ENCODE results near the gene FAS. TPM values are rescaled to one million over a fixed set of nuclear protein-coding genes. Genes with fewer than 3 reads are reported as not detected.
A peak's percentile ranks its signal among the peaks of the same experiment; 100 is the strongest.

Gene FAS
- total RNA-seq (2014; rRNA removed; shearing (Covaris generic)): 0.14 TPM in 1 of 2 replicates, not detected in the other

GRCh38 chr10:88990384-88991160 lies at the start of gene FAS:
Gene FAS (plus strand): TSS chr10:88990798. CDS start chr10:88990877, 79 bp downstream.
- no peaks in the 10 kb centered on the region for H3K36me3 ChIP-seq (replicated peaks; ENCODE audit: control insufficient read depth, insufficient read depth, low read length)
- peaks cover 33% of the 10 kb centered on the region for H3K27me3 ChIP-seq (ENCODE audit: control insufficient read depth, insufficient read depth, low read length)
- DNase-seq: peak; percentile 71
- H3K4me3 ChIP-seq (ENCODE audit: insufficient read depth, low read depth, low read length): peak within 1 kb of the TSS; percentile 64

GRCh38 chr10:88941026-88941425 lies 49.6 kb upstream of the FAS start:
- Histone ChIP-seq H3K27me3 (ENCODE audit: control insufficient read depth, insufficient read depth, low read length) (no peaks in the 10 kb centered on the region), H3K4me3 (ENCODE audit: insufficient read depth, low read depth, low read length) (no peak overlapping the region), H3K36me3 (replicated peaks; ENCODE audit: control insufficient read depth, insufficient read depth, low read length) (no peaks in the 10 kb centered on the region)
- no peak for DNase-seq

DNA sequence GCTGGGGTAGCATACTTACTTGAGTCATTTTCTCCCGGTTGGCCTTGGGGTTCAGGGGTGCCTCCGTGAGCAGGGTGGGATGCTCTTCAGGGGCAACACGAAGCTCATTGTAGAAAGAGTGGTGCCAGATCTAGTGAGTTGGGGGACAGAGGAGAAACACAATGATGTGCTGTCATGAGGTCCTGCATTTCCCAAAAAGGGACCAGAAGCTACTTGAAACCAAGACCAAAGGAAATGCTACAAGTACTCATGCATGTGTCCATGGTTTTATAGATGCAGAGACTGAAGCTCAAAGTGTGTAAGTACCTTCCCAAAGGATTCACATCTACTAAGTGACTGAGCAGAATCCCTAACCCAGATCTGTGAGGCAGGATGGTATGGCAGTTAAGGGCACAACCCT lies 46.8 kb upstream of the FAS start:
- Histone ChIP-seq H3K27me3 (ENCODE audit: control insufficient read depth, insufficient read depth, low read length) (no peaks in the 10 kb centered on the region), H3K4me3 (ENCODE audit: insufficient read depth, low read depth, low read length) (no peak overlapping the region), H3K36me3 (replicated peaks; ENCODE audit: control insufficient read depth, insufficient read depth, low read length) (no peaks in the 10 kb centered on the region)
- DNase-seq: no peak

- no peaks in the 10 kb centered on the region for H3K27me3 ChIP-seq (ENCODE audit: control insufficient read depth, insufficient read depth, low read length)
- H3K36me3 ChIP-seq (replicated peaks; ENCODE audit: control insufficient read depth, insufficient read depth, low read length): no peaks in the 10 kb centered on the region
- no peak overlapping the region for H3K4me3 ChIP-seq (ENCODE audit: insufficient read depth, low read depth, low read length)
- no peak for DNase-seq
Observed at GRCh38 chr10:88944813-88945212, 45.8 kb upstream of the FAS start.

GRCh38 chr10:88946200-88946599 lies 44.4 kb upstream of the FAS start:
- Histone ChIP-seq H3K4me3 (ENCODE audit: insufficient read depth, low read depth, low read length) (no peak overlapping the region), H3K36me3 (replicated peaks; ENCODE audit: control insufficient read depth, insufficient read depth, low read length) (no peaks in the 10 kb centered on the region), H3K27me3 (ENCODE audit: control insufficient read depth, insufficient read depth, low read length) (no peaks in the 10 kb centered on the region)
- no peak for DNase-seq

DNA sequence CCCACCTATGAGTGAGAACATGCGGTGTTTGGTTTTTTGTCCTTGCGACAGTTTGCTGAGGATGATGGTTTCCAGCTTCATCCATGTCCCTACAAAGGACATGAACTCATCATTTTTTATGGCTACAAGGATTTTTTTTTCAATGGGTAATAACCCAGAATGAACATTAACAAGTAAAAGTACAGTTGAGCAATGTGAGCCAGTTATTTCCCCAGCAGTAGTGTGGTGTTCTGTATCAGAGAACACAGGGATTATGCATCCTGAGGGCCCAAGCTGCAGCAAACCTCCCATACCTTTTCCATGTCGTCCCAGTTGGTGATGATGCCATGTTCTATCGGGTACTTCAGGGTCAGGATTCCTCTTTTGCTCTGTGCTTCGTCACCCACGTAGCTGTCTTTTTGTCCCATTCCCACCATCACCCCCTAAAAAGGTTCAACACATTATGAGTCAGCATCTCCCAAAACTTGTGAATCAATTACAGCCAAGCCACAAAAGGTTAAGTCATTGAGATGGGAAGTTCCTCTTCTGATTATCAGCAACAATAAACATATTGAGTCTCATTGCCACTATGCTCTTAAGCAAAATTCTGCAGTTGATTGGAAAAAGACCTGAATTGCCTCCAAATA lies 43.5 kb upstream of the FAS start:
- H3K36me3 ChIP-seq (replicated peaks; ENCODE audit: control insufficient read depth, insufficient read depth, low read length): no peaks in the 10 kb centered on the region
- no peak overlapping the region for H3K4me3 ChIP-seq (ENCODE audit: insufficient read depth, low read depth, low read length)
- H3K27me3 ChIP-seq (ENCODE audit: control insufficient read depth, insufficient read depth, low read length): no peaks in the 10 kb centered on the region
- no peak for DNase-seq

GRCh38 chr10:88949051-88949450 lies 41.5 kb upstream of the FAS start:
- Histone ChIP-seq H3K4me3 (ENCODE audit: insufficient read depth, low read depth, low read length) (no peak overlapping the region), H3K27me3 (ENCODE audit: control insufficient read depth, insufficient read depth, low read length) (no peaks in the 10 kb centered on the region), H3K36me3 (replicated peaks; ENCODE audit: control insufficient read depth, insufficient read depth, low read length) (no peaks in the 10 kb centered on the region)
- DNase-seq: no peak

DNA sequence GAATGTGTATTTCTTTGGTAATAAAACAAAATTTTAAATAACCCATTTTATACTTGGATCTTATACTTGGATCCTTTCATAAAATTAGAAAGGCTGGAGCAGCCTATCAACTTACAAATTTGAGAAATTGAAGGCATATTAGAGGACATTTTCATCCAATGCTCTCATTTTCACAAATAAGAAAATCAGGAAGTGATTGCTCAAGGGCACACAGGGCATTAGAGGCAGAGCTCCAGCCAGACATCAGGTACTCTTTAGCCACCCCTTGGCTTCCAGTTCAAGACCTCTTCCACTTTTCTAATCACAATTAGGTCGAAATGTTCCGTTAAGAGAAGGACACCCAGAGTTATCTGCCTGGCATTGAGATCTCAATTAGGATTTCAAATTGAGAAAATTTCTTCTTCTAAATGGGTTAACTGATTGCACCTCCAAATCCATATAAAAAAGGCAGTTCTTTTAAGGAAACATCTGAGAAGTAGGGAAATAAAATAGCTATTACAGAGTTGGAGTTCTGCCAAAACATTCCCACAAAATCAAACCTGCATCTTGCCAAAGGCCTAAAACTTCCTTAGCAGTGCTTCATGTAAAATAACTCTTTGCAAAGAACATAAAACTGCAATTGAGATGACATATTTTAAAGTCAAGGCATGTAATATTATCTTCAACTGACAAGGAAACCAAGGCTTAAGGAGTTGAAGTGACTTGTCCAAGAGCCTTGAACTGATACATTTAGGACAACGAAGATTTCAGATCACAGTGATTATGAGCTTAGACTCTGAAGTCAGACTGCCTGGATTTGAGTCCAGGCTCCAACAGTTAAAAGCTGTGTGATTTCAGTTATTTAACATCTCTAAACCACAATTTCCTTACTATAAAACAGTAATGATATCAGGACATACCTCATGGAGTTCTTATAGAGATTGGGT lies 40.4 kb upstream of the FAS start:
- Histone ChIP-seq H3K36me3 (replicated peaks; ENCODE audit: control insufficient read depth, insufficient read depth, low read length) (no peaks in the 10 kb centered on the region), H3K4me3 (ENCODE audit: insufficient read depth, low read depth, low read length) (no peak overlapping the region), H3K27me3 (ENCODE audit: control insufficient read depth, insufficient read depth, low read length) (no peaks in the 10 kb centered on the region)
- no peak for DNase-seq

GRCh38 chr10:88952647-88953111 lies 37.9 kb upstream of the FAS start, which contains the start of gene ACTA2:
Gene ACTA2 (minus strand): TSS chr10:88952773. CDS start chr10:88948930, 3,843 bp downstream.
- Histone ChIP-seq H3K4me3 (ENCODE audit: insufficient read depth, low read depth, low read length) (no peak within 1 kb of the TSS), H3K27me3 (ENCODE audit: control insufficient read depth, insufficient read depth, low read length) (no peaks in the 10 kb centered on the region), H3K36me3 (replicated peaks; ENCODE audit: control insufficient read depth, insufficient read depth, low read length) (no peaks in the 10 kb centered on the region)
- no peak for DNase-seq

DNA sequence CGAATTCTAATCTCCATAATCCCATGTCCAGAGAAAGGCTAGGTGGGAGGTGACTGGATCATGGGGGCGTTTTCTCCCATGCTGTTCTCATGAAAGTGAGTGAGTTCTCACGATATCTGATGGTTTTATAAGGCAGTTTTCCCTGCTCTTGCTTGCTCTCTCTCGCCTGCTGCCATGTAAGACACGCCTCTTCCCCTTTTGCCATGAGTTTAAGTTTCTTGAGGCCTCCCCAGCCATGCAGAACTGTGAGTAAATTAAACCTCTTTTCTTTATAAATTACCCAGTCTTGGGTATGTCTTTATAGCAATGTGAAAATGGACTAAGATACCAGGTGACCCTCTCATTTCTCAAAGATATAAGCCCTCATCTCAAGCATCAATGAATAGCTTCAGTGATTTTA lies 36.9 kb upstream of the FAS start:
- H3K27me3 ChIP-seq (ENCODE audit: control insufficient read depth, insufficient read depth, low read length): no peaks in the 10 kb centered on the region
- DNase-seq: no peak
- H3K36me3 ChIP-seq (replicated peaks; ENCODE audit: control insufficient read depth, insufficient read depth, low read length): no peaks in the 10 kb centered on the region

GRCh38 chr10:88954458-88955083 lies 36.0 kb upstream of the FAS start:
- H3K36me3 ChIP-seq (replicated peaks; ENCODE audit: control insufficient read depth, insufficient read depth, low read length): no peaks in the 10 kb centered on the region
- no peak overlapping the region for H3K4me3 ChIP-seq (ENCODE audit: insufficient read depth, low read depth, low read length)
- no peaks in the 10 kb centered on the region for H3K27me3 ChIP-seq (ENCODE audit: control insufficient read depth, insufficient read depth, low read length)
- no peak for DNase-seq

More for the DNA sequence above, 36.9 kb upstream of the FAS start:
- no peak overlapping the region for H3K4me3 ChIP-seq (ENCODE audit: insufficient read depth, low read depth, low read length)

DNA sequence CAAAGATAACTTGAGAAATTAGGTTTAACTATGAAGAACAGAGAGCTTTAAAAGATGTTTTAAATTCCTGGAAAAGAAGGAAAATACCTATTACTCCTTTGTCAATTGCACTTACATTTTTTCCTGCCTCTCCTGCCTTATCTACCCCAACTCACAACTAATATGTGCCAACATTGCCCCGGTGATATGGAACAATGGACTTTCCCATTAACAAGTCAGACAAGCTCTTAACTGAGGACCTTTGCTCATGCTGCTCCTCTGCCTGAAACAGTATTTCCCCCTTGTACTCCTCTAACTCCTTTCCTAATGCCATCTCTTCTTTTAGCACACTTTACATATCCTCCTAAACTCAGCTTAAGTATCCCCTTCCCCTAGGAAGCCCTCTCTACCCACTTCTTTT lies 33.2 kb upstream of the FAS start:
- Histone ChIP-seq H3K36me3 (replicated peaks; ENCODE audit: control insufficient read depth, insufficient read depth, low read length) (no peaks in the 10 kb centered on the region), H3K4me3 (ENCODE audit: insufficient read depth, low read depth, low read length) (no peak overlapping the region), H3K27me3 (ENCODE audit: control insufficient read depth, insufficient read depth, low read length) (no peaks in the 10 kb centered on the region)
- no peak for DNase-seq

GRCh38 chr10:88958721-88959120 lies 31.9 kb upstream of the FAS start:
- Histone ChIP-seq H3K36me3 (replicated peaks; ENCODE audit: control insufficient read depth, insufficient read depth, low read length) (no peaks in the 10 kb centered on the region), H3K4me3 (ENCODE audit: insufficient read depth, low read depth, low read length) (no peak overlapping the region), H3K27me3 (ENCODE audit: control insufficient read depth, insufficient read depth, low read length) (no peaks in the 10 kb centered on the region)
- DNase-seq: no peak

DNA sequence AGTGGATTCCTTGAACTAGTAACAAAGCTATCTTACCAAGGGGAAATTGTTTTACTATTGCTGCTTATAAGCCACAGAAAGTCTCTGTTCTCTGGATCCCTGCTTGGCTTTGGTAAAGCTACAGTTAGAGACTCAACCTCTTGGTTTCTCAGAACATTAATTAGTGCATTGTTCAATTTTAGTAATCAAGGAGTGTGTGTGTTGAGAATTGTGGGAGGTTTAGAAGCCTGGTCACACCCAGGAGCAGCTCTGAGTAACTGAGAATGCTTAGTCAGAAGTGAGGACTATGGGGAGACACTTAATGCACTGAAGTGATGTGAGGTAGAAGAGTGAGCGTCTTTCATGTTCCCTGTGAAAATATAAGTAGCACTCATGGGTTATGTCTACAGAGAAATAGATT lies 29.8 kb upstream of the FAS start:
- H3K36me3 ChIP-seq (replicated peaks; ENCODE audit: control insufficient read depth, insufficient read depth, low read length): no peaks in the 10 kb centered on the region
- H3K27me3 ChIP-seq (ENCODE audit: control insufficient read depth, insufficient read depth, low read length): no peaks in the 10 kb centered on the region
- no peak for DNase-seq
- H3K4me3 ChIP-seq (ENCODE audit: insufficient read depth, low read depth, low read length): no peak overlapping the region

All from H7 (cell line).